ENCODE results near the gene RFFL.
"Not testable (repeated sequence)": the region's sequence is repeated elsewhere in the genome, so short reads cannot be mapped to it uniquely, and the experiment has no call there.

RFFL gene

GRCh38 chr17:35046740-35047283 is 16.7 kb downstream of the RFFL start:
- no peak for DNase-seq (ENCODE audit: low spot score)

DNA sequence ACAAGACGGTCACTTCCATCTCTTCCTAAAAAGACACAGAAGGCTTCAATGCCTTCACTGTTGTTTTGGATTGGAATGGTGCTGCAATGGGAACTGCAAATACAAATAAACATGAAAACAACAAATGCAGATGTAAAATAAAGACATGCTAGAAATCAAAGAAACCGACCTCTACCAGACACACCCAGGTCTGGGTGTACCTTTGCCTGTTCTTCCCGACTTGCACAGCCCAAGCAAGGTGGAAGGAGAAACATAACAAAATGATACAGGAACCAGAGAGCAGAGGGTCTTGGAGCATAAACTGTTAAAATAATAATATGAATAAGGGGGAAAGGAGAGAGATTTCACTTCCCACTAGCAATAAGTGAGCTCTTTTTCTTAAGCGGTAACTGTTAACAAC is 17.3 kb downstream of the RFFL start:
- no peak for DNase-seq (ENCODE audit: low spot score)

DNA sequence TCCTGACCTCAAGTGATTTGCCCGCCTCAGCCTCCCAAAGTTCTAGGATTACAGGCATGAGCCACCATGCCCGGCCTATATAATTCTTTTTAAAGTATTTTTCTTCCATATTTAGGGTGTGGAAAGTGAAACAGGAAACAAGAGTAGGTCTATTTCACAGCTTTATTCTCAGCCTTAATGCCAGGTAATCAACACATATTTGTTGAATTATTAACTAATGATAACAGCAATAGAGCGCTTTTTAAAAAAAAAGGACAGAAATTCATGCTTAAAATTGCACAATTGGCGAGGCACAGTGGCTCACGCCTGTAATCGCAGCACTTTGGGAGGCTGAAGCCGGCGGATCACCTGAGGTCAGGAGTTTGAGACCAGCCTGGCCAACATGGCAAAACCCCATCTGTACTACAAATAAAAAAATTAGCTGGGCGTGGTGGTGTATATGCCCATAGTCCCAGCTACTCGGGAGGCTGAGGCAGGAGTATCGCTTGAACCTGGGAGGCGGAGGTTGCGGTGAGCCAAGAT is 18.0 kb downstream of the RFFL start:
- DNase-seq (ENCODE audit: low spot score) = not testable (repeated sequence)

- DNase-seq (ENCODE audit: low spot score) = no peak
Measured at GRCh38 chr17:35044181-35044580, 19.3 kb downstream of the RFFL start.

DNA sequence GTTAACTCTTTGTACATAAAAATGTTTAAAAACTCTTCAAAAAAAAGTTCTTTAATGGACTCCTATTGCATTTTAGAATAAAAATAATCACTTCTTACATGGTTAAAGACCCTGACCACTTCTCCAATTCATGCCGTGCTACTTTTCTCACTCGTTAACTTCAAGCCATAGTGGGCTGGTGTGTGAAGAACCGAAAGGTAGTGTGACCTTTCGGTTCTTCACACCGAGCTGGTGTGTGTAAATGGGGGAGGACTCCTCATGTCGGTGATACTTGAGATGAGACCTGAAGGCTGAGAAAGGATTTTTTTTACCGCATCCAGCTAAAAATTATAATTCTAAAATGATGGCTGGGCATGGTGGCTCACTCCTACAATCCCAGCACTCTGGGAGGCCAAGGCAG is 22.1 kb downstream of the RFFL start:
- DNase-seq (ENCODE audit: low spot score) = no peak

GRCh38 chr17:35038453-35038852 is 25.1 kb downstream of the RFFL start:
- DNase-seq (ENCODE audit: low spot score) = no peak

GRCh38 chr17:35030780-35031179 is 32.7 kb downstream of the RFFL start:
- DNase-seq (ENCODE audit: low spot score) = no peak

DNA sequence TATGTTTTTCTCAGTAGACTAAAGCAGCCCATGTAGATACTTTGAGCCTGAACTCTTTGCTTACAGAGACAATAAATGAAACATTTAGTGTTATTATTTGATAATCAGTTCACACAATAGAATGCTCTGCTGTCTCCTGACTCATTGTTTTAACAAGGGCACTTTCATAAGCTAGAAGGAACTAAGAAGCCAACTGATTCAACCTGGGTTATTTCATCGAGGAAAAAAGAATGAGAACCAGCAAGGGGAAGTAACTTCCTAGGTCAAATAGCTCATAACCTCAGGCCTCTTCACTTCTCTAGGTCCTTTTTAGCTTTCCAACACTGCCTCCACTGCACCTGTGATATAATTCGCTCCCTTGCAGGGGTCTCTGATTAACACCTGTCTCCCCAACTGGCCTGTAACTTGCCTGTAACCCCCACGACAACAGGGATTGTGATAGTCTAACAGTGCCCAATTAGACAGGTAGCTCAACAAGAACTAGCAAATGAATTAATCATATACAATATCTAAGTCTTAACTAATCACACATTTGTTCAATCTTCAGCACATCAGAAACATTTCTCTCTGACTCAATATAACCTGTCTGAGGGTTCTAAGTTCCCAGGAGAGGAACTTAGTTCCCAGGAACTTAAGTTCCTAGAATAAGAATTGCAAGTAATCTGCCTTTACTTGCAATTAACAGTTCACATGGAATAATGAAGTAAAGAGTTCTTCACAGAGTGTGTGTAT is 34.8 kb downstream of the RFFL start:
- no peak for DNase-seq (ENCODE audit: low spot score)

- not testable (repeated sequence) for DNase-seq (ENCODE audit: low spot score)
Measured at GRCh38 chr17:35028097-35028496, 35.4 kb downstream of the RFFL start.

- DNase-seq (ENCODE audit: low spot score) = no peak
Measured at GRCh38 chr17:35025541-35025940, 38.0 kb downstream of the RFFL start.

DNA sequence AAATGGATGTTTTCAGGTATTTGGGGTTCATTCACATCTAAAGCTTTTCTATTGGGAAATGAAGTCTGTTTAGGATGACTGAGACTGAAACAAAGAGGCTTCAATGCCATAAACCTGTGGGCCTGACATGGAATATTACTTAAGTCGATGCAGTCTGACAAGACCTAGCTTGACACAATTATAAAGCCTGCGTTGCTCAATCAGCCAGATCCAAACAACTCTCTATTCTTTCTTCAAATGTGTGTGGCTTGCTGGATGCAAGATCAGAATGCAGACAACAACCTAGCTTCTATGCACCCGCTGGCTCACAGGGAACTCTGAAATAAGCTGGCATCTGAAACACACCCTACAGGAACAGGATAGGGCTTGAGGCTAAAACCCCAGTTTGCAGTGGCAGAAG is 40.0 kb downstream of the RFFL start:
- DNase-seq (ENCODE audit: low spot score) = no peak

DNA sequence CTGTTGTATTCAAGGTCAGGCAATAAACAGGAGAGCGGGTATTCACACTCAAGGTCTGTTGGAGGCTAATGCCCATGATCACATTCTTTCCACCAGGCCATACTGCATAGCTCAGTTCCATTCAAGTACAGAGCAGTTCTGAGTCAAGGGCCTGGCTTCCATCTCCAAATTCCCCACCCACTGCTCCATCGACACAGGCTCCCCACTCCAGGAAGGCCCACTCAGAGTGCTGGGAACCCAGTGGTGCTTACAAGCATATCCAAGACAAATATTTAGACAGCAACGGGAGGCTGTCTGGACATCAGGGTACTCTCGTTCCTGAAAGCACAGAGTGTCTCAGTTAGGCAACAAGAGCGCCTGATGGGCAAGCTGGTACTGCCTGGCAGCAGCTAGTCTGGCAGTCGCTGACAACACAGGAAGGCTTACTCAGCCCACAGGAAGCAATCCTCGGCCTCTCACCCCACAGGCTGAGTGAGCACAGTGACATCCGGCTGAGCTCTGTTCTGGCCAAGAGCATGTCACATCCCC is 40.9 kb downstream of the RFFL start:
- peak; percentile 86 for DNase-seq (ENCODE audit: low spot score)

GRCh38 chr17:35021520-35022380 is 41.8 kb downstream of the RFFL start:
- DNase-seq (ENCODE audit: low spot score) = no peak

DNA sequence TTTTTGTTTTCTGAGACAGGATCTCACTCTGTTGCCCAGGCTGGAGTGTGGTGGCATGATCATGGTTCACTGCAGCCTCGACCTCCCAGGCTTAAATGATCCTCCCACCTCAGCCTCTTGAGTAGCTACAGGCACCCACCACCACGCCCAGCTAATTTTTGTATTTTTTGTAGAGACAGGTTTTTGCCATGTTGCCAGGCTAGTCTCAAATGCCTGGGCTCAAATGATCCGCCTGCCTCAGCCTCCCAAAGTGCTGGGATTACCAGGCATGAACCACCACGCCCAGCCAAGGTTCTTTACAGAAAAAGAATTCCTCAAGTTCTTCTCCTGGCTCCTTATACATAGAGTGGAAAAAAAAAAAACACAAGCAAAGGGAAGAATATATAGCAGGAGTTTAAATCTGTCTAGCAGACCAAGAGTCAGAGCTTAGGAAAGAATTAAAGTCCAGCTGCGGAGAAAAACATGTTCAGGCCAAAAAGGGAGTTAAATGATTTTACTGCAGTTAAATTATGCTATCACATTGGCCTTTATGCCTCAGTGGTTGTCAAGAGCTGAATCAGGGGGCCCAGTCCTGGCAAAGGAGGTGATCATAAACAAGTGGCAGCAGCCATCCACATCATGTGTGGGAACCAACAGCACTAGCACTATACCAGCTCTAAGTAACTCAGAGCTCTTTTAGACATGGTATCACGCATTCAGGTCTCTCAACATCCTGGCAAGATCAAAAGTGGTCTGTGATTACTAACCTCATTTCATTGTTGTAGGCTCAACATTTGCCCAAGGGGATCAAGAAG is 43.9 kb downstream of the RFFL start:
- no peak for DNase-seq (ENCODE audit: low spot score)

GRCh38 chr17:35018814-35019213 is 44.7 kb downstream of the RFFL start:
- DNase-seq (ENCODE audit: low spot score) = no peak

DNA sequence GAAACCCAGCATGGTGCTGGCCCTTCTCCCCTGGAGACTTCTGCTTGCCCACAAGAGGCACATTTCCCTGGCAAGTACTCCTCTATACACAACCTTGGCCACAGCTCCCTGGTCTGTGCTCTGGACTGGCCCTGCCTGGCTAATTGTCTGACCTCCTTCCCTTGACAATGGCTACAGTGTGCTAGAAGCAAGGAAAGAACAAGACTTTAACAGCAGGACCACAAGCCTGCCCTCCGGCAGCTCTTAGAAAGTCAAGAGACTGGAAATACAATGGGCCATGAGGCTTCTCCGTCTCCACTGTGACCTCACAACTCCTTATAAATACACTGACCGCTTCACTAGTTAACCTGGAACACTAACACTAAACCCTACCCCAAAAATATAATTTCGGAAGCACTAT is 46.5 kb downstream of the RFFL start:
- DNase-seq (ENCODE audit: low spot score) = no peak

DNA sequence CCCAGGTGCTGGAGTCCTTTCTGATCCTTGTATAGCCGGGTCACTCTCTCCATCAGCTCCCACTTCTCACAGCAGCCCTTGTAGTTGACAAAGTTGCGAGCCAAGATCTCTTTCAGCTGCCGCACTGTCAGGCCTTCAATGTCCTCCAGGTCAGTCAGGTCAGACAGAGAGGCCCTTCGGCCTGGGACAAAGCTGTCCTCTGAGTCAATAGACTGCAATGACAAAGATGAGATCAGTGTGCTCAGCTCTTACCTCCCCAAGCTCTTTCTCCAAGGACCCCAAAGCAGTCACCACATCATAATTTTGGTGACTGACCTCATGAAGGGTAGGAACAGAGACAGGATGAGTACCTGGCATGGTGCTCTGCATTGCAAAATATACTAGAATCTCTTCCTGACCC is 47.1 kb downstream of the RFFL start:
- no peak for DNase-seq (ENCODE audit: low spot score)

DNA sequence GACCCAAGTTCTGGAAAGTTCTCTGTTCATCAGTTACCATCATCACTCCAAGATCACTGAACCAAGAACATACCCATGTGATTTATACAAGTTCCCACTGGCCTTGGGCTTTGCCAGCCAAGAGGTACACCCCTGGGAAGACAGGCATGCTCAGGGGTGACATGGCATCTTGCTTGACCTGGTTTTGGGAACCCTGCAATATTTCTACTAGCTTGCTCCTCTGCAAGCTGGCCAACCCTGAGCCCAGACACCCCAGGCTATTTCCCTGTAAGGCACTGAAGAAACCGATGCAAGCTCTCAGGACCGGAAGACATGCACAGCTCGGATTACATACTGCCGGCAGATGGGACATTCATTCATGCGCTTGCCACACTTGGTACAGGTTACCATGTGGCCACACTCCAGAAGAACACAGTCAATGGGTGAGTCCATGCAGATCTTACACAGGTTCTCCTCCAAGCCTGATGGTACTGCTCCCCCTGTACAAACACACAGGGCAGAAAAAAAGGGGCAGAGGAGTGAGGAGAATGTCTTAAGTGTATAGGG is 51.8 kb downstream of the RFFL start:
- no peak for DNase-seq (ENCODE audit: low spot score)

GRCh38 chr17:35010093-35010492 is 53.4 kb downstream of the RFFL start:
- no peak for DNase-seq (ENCODE audit: low spot score)

DNA sequence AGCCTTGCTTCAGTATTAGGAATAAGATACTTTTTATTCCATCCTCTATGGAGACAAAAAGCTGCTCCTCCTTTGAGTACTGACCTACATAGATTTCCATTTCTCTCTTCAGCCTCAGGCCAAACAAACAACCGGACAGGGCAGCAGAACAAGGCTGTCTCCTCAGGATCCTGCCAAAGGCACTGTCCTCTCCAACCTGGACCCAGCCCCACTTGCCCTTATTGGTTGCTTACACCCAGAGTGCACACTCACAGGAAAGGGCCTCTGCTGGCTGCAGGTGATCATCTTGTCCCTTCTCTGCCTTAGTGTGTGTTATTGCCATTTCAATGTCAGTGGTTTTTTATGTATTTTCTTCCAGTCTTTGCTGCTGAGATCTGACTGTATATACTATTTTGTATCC is 56.5 kb downstream of the RFFL start:
- no peak for DNase-seq (ENCODE audit: low spot score)

DNA sequence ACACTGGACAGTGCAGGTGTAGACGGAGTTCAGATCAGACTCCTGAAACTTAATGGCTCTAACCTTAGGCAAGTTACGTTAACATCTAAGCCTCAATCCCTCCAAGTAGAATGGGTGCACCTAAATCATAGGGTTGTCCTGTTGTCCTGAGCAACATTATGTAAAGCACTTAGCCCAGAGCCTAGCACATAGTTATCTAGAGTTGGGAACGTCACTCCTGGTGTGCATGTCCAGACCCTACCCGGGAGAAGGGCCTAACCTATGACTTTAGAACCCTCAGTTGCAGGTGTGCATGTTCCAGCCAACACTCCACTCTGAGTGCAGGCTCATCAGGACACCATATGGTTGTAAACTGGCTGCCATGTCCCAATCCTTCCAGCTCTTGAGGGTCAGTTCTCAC is 57.2 kb downstream of the RFFL start:
- DNase-seq (ENCODE audit: low spot score) = no peak

- DNase-seq (ENCODE audit: low spot score) = no peak
Measured at GRCh38 chr17:35003778-35004177, 59.7 kb downstream of the RFFL start.
